Stimulated activated CD4-positive, alpha-beta T cell treated with anti-CD3 and anti-CD28 coated beads, Interleukin-2, amount 100 ng/mL, for 4 hours (primary cell): ENCODE data around the gene RGS7BP.

Source experiments
- DNase-seq: peaks from one replicate; pipeline ENCODE4 v3.0.0-alpha.2; 2020; ENCODE audit warnings: low read depth

The RGS7BP gene

GRCh38 chr5:64634997-64635686, 129.3 kb downstream of the RGS7BP start:
- no peak for DNase-seq

GRCh38 chr5:64637144-64637543, 131.3 kb downstream of the RGS7BP start:
- no peak for DNase-seq

- no peak for DNase-seq
Measured at GRCh38 chr5:64637837-64638443, 132.1 kb downstream of the RGS7BP start.

DNA sequence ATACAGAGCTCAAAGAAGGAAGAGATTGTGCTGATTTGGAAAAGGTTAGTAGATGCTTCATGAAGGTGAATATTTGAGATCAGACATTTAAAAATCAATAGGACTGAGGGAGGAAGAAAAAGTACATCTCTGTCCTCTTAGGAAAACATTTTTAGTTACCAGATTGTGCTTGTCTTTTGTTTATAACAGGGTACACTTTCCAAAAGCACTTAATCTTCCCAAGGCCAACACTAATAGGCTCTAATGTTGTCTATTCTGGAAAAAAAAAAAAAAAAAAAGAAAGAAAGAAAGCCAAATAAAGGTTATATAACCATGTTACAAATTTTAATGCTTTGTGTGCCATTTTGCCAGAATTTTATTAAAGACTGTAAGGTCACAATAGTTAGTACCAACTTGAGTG, 139.0 kb downstream of the RGS7BP start:
- DNase-seq = no peak

DNA sequence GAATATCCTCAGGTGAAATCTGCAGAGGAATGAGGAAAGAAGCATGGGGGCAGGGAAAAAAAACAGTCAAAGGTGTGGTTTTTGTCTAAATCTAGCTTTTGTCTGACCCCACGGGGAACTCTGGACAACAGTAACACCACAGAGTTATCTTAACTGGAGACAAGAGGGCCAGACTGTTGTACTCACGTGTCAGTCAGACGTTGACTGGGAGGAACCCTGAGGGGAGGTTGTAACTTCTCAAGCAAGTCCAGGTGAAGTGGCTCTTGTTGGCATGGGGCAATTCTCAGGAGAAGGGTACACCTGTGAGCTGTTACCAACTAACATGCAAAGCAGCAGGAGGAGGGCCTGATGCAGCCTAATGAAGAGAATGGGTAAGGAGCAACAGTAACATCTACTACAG, 140.4 kb downstream of the RGS7BP start:
- no peak for DNase-seq

- no peak for DNase-seq
Measured at GRCh38 chr5:64649512-64649911, 143.7 kb downstream of the RGS7BP start.

DNA sequence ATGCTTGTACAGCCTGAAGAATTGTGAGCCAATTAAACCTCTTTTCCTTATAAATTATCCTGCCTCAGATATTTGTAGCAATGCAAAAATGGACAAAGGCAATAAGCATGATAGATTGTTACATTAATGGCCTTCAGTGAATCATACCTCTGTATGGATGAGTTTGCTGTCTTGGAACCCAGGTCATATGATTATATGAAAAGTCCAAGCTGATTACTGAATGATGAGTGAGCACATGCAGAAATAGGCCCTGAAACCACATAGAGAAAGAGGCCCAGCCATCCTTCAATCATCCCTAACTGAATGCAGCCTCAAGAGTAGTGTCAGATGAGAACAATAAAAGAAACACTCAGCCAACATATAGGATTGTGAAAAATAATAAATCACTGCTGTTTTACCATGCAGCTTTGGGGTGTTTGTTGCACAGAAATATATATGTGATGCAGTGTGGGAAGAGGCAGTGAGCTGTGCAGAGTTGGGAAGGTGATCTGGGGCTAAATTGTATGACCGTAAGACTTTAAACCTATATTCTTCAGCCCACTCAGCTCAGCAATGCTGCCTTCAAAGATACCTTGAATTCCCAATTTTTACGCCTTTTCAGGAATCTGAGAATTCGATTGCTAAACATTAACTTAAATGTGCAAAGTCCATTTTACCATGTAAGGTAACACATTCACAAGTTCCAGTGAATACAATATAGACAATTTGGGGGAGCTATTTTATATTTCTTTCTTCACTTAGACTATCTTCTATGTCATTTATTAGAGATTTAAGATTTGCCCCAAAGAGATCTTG, 148.1 kb downstream of the RGS7BP start:
- no peak for DNase-seq

- DNase-seq = no peak
Measured at GRCh38 chr5:64654561-64654938, 148.7 kb downstream of the RGS7BP start.

- DNase-seq = no peak
Measured at GRCh38 chr5:64655596-64655995, 149.8 kb downstream of the RGS7BP start.

DNA sequence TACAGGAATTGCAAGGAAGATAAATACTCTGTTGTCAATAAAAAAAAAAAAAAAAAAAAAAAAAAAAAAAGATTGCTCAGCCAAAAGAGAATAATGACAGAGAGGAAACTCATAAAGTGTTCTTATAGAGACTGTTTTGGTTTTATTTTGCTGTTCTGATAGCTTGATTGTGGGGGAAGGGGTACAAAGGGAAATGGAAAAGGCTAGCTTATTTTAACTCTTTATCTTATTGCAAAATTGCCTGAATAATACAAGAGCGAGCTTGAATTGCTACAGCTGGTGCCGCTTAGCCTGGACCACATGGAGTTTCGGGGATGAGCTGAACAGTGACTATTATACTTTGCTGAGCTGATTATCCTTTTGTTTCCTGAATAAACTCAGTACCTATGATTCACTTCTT, 153.5 kb downstream of the RGS7BP start:
- no peak for DNase-seq
